ENCODE measurements around the gene NMRK2.
"Not testable (repeated sequence)": the region's sequence is repeated elsewhere in the genome, so short reads cannot be mapped to it uniquely, and the experiment has no call there.

Gene NMRK2

DNA sequence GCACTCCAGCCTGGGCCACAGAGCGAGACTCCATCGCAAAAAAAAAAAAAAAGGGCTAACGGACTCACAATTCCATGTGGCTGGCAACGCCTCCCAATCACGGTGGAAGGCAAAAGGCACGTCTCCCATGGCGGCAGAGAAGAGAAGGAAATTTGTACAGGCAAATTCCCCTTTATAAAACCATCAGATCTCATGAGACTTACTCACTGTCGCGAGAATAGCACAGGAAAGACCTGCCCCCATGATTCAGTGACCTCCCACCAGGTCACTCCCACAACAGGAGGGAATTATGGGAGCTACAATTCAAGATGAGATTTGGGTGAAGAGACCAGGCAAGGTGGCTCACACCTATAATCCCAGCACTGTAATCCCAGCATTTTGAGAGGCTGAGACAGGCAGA lies 18.7 kb upstream of the NMRK2 start:
- no peak for DNase-seq (ENCODE audit: low spot score)
- TF ChIP-seq, protein P1, sequence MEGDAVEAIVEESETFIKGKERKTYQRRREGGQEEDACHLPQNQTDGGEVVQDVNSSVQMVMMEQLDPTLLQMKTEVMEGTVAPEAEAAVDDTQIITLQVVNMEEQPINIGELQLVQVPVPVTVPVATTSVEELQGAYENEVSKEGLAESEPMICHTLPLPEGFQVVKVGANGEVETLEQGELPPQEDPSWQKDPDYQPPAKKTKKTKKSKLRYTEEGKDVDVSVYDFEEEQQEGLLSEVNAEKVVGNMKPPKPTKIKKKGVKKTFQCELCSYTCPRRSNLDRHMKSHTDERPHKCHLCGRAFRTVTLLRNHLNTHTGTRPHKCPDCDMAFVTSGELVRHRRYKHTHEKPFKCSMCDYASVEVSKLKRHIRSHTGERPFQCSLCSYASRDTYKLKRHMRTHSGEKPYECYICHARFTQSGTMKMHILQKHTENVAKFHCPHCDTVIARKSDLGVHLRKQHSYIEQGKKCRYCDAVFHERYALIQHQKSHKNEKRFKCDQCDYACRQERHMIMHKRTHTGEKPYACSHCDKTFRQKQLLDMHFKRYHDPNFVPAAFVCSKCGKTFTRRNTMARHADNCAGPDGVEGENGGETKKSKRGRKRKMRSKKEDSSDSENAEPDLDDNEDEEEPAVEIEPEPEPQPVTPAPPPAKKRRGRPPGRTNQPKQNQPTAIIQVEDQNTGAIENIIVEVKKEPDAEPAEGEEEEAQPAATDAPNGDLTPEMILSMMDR (IDR thresholded peaks at IDR 0.05; ENCODE audit: extremely low read depth, missing control alignments) = no peak

DNA sequence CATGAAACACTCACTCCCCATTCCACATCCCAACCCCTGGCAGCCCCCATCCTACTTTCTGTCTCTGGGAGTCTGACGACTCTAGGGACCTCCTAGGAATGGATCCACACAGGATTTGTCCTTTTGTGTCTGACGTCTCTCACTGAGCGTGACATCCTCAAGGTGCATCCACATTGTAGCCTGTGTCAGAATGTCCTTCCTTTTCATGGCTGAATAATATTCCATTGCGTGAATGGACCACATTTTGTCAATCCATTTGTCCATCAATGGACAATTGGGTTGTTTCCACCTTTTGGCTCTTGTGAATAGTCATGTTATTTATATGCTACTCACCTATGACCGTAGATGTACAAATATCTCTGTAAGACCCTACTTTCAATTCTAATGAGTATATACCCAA lies 16.8 kb upstream of the NMRK2 start:
- no peak for DNase-seq (ENCODE audit: low spot score)
- TF ChIP-seq, protein P1 (IDR thresholded peaks at IDR 0.05; ENCODE audit: extremely low read depth, missing control alignments) = no peak

DNA sequence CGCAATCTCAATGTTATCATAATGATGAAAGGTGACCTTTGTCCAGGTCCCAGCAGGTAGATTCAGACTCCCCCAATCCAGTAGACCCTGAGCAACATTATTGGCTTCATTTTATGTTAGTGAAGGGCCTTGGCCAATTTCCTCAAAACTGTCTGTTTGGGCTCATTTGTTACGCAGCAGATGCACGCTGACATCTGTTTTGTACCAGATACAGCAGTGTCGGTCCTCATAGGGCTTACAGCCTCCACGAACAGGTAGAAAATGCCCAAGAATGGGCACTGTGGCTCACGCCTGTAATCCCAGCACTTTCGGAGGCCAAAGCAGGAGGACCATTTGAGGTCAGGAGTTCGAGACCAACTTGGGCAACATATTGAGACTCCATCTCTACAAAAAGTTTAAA lies 13.1 kb upstream of the NMRK2 start:
- TF ChIP-seq, protein P1 (IDR thresholded peaks at IDR 0.05; ENCODE audit: extremely low read depth, missing control alignments) = no peak
- DNase-seq (ENCODE audit: low spot score) = no peak

DNA sequence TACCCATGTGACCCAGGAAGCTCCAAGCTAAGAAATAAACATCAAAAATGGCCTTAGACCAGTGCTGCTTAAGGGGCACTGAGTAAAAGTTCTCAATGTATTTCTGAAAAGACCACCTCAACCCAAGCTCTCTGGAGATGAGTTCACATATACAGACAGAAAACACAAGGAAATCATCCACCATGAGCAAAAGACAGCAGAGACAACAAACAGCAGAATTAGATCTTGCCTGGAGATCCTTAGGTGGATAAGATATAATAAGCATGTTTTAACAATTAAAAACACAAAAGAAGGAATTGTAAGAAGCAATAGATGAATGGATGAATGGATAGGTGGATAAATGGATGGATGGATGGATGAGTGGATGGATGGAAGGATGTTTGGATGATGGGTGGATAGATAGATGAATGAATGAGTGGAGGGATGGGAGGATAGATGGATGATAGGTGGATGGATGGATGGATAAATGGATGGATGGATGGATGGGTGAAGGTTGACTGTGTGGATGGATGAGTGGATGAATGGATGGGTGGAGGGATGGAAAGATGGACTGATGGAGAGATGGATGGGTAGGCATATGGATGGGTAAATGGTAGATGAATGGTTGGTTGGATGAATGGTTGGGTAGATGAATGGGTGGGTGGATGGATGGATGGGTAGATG lies 9.6 kb upstream of the NMRK2 start:
- no peak for DNase-seq (ENCODE audit: low spot score)
- TF ChIP-seq, protein P1 (IDR thresholded peaks at IDR 0.05; ENCODE audit: extremely low read depth, missing control alignments) = no peak

DNA sequence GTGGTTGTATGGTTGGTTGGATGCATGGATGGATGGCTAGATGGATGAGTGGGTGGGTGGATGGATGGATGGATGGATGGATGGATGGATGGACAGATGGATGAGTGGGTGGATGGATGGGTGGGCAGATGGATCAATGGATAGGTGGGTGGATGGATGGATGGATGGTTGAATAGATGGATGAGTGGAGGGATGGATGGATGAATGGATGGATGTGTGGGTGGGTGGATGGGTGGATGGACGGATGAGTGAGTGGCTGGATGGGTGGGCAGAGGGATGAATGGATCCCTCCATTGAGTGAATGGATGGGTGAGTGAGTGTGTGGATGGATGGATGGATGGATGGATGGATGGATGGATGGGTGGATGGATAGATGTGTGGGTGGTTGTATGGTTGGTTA lies 9.0 kb upstream of the NMRK2 start:
- no peak for DNase-seq (ENCODE audit: low spot score)
- TF ChIP-seq, protein P1 (IDR thresholded peaks at IDR 0.05; ENCODE audit: extremely low read depth, missing control alignments) = no peak

DNA sequence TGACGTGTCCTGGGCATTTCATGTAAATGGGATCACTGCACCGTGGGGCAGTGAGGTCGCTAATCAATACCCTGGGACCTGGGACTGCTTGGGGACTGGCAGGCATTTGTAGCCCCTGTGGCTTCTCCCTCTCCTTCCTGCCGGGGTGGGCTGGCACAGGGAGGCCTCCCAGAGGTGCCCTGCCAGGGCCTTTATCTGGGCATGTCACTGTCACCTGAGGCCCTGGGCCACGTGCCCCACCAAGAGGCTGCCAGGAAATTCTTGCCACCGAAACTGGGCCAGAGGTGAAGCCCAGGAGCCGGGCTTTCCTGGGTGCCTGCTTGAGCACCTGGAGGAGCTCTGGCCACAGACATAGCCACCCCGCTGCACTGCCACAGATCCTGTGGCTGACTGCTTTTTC lies 1.8 kb upstream of the NMRK2 start:
- no peak for DNase-seq (ENCODE audit: low spot score)
- TF ChIP-seq, protein P1 (IDR thresholded peaks at IDR 0.05; ENCODE audit: extremely low read depth, missing control alignments) = no peak

DNA sequence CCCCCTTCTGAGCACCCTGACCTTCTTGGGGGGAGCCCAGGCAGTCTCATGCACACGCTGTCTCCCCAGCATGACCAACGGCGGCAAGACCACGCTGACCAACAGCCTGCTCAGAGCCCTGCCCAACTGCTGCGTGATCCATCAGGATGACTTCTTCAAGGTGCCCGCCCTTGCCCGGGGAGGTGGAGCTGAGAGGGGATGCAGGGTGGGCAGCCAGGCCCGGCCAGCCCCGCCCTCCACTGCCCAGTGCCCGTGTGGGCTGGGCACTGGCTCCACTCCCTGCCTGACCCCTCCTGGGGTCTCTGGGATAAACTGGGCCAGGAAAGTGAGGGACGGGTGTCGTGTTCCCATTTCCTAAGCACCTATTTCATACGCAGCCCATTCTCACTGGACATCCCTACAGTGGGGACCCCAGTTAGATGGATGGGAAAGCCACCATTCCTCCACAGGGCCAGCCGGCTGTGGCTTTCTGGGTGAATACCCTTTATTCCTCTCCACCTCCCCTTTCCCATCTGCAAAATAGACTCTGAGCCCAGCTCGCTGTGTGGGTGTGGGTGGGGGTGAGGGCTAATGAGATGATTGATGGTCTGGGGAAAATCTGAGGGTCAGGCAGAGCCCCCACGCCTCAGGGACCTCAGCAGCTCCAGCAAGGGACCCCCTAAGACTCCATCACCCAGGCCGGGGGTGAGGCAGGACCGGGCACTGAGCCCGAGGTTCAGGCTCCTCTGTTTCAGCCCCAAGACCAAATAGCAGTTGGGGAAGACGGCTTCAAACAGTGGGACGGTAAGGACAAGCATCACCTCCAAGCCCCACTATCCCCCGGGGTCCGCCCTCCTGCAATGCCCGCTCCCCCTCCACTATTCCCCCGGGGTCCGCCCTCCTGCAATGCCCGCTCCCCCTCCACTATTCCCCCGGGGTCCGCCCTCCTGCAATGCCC lies 3.9 kb downstream of the NMRK2 start:
- DNase-seq (ENCODE audit: low spot score) = no peak
- TF ChIP-seq, protein P1 (IDR thresholded peaks at IDR 0.05; ENCODE audit: extremely low read depth, missing control alignments) = no peak

DNA sequence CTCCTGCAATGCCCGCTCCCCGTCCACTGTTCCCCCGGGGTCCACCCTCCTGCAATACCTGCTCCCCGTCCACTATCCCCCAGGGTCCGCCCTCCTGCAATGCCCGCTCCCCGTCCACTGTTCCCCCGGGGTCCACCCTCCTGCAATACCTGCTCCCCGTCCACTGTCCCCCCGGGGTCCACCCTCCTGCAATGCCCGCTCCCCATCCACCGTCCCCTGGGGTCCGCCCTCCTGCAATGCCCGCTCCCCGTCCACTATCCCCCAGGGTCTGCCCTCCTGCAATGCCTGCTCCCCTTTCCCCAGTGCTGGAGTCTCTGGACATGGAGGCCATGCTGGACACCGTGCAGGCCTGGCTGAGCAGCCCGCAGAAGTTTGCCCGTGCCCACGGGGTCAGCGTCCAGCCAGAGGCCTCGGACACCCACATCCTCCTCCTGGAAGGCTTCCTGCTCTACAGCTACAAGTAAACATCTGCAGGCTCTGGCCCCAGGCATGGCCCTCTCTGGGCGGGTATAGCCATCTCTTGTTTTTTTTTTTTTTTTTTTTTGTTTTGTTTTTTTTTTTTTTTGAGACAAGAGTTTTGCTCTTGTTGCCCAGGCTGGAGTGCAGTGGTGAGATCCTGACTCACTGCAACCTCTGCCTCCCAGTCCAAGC lies 5.6 kb downstream of the NMRK2 start:
- DNase-seq (ENCODE audit: low spot score) = not testable (repeated sequence)

All from GM20000 (cell line).